HCT116 (cell line): ENCODE measurements around the gene CNFN. TPM values are rescaled to one million over a fixed set of nuclear protein-coding genes. Genes with fewer than 3 reads are reported as not detected.
A peak's percentile ranks its signal among the peaks of the same experiment; 100 is the strongest.

ENCODE experiments used
- ATAC-seq: fragments of 200-7000 bp; cut with Tn5 transposase; 2 replicates; pipeline ENCODE4 v1.9.1; 2020; ENCODE audit warnings: mild to moderate bottlenecking, moderate library complexity
- BruUV-seq: library from RNA; stranded (reverse); fragments of 400-500 nt; replicated peaks from 2 replicates; lab custom pipeline; 2021; lab: Mats Ljungman, UMichigan
- CTCF ChIA-PET: fragments of 300-600 bp; sonication (Branson Sonifier 250); formaldehyde crosslinking; loops from one replicate; lab custom pipeline; 2021; ENCODE audit warnings: antibody characterized with exemption; lab: Charles Lee
- POLR2A ChIA-PET: fragments of 300-600, 350-600 bp; sonication (Branson Sonifier 250); formaldehyde crosslinking; loops from one replicate; lab custom pipeline; 2021; ENCODE audit warnings: antibody characterized with exemption; lab: Charles Lee
- RAD21 ChIA-PET, 2 experiments: fragments of 300-600 bp; sonication (Branson Sonifier 250); formaldehyde crosslinking; loops; one replicate each; lab custom pipeline; 2023; ENCODE audit warnings: low total read pairs in 2 of 2; ENCODE audit not compliant: uncharacterized antibody in 2 of 2, unreplicated experiment in 2 of 2, low non-redundant PET in 1 of 2; lab: Charles Lee
- DNase-seq: peaks from one replicate; pipeline ENCODE4 v3.0.0-alpha.2; 2010; ENCODE audit warnings: low read depth, low spot score
- H2AFZ ChIP-seq: fragments of 200-600 bp; shearing (Covaris generic), sonication (generic); 2 replicates; pipeline ENCODE4 v1.6.1; 2017; ENCODE audit warnings: low read depth, mixed run types, mixed read lengths, antibody characterized with exemption, low read length; ENCODE audit not compliant: poor library complexity, severe bottlenecking
- H3K27ac ChIP-seq: 2 replicates; pipeline ENCODE4 v1.5.1; 2012; ENCODE audit warnings: low read depth, low read length
- H3K27me3 ChIP-seq: fragments of 200-600 bp; sonication (generic); 2 replicates; pipeline ENCODE4 v1.6.1; 2016; ENCODE audit warnings: mixed run types, low read length, mixed read lengths; ENCODE audit not compliant: insufficient read depth
- H3K36me3 ChIP-seq, 2 experiments: fragments of 200-500 bp in 1 of 2; fragments of 200-600 bp in 1 of 2; sonication (Bioruptor generic) in 1 of 2; sonication (generic) in 1 of 2; 2 replicates each; pipeline versions ENCODE4 v1.5.1 to v1.6.1; 2014 to 2016; ENCODE audit warnings: low read length in 2 of 2, inconsistent platforms in 1 of 2, mixed read lengths in 1 of 2, mixed run types in 1 of 2; ENCODE audit not compliant: insufficient read depth in 2 of 2, control insufficient read depth in 1 of 2
- H3K4me1 ChIP-seq, 2 experiments: fragments of 200-600 bp in 1 of 2; sonication (generic) in 1 of 2; 2 replicates each; pipeline versions ENCODE4 v1.5.1 to v1.6.1; 2012 to 2017; ENCODE audit warnings: low read length in 2 of 2, inconsistent platforms in 1 of 2, mild to moderate bottlenecking in 1 of 2, mixed read lengths in 1 of 2, mixed run types in 1 of 2, moderate library complexity in 1 of 2; ENCODE audit not compliant: insufficient read depth in 2 of 2, control insufficient read depth in 1 of 2
- H3K4me2 ChIP-seq: fragments of 200-600 bp; sonication (generic); 2 replicates; pipeline ENCODE4 v1.6.1; 2017; ENCODE audit warnings: mixed run types, low read length, mixed read lengths
- H3K4me3 ChIP-seq, 2 experiments: fragments of 200-600 bp in 1 of 2; sonication (generic) in 1 of 2; replicated peaks in 1 of 2; 2 replicates each; pipeline ENCODE4 v1.5.1; 2011 to 2016; ENCODE audit warnings: low read length in 2 of 2, control low read depth in 1 of 2, low read depth in 1 of 2, mild to moderate bottlenecking in 1 of 2, mixed read lengths in 1 of 2, mixed run types in 1 of 2
- H3K79me2 ChIP-seq: fragments of 200-600 bp; sonication (generic); 2 replicates; pipeline ENCODE4 v1.6.1; 2017; ENCODE audit warnings: mild to moderate bottlenecking, mixed run types, low read length, moderate library complexity, mixed read lengths; ENCODE audit not compliant: insufficient read depth
- H3K9ac ChIP-seq: fragments of 200-600 bp; sonication (generic); 2 replicates; pipeline ENCODE4 v1.6.1; 2016; ENCODE audit warnings: low read length, mixed read lengths
- H3K9me2 ChIP-seq: fragments of 200-600 bp; sonication (generic), shearing (Covaris generic); 2 replicates; pipeline ENCODE4 v1.6.1; 2017; ENCODE audit warnings: mixed run types, mild to moderate bottlenecking, moderate library complexity; ENCODE audit not compliant: insufficient read depth
- H3K9me3 ChIP-seq, 2 experiments: fragments of 200-500 bp in 1 of 2; fragments of 200-600 bp in 1 of 2; sonication (Bioruptor generic) in 1 of 2; sonication (generic) in 1 of 2; 2 replicates each; pipeline ENCODE4 v1.6.1; 2014 to 2017; ENCODE audit warnings: low read length in 2 of 2, mixed read lengths in 2 of 2, inconsistent platforms in 1 of 2, low read depth in 1 of 2, mild to moderate bottlenecking in 1 of 2, mixed run types in 1 of 2, moderate library complexity in 1 of 2; ENCODE audit not compliant: control insufficient read depth in 1 of 2, insufficient read depth in 1 of 2
- H4K20me1 ChIP-seq: fragments of 200-600 bp; sonication (generic), shearing (Covaris generic); 2 replicates; pipeline ENCODE4 v1.6.1; 2017; ENCODE audit warnings: mixed run types, mild to moderate bottlenecking, moderate library complexity; ENCODE audit not compliant: insufficient read depth
- CEBPB ChIP-seq: IDR thresholded peaks from 2 replicates; pipeline ENCODE4 v1.6.1; 2012; ENCODE audit warnings: low read depth
- EGR1 ChIP-seq: IDR thresholded peaks from 2 replicates; pipeline ENCODE4 v1.6.1; 2012; ENCODE audit warnings: low read depth
- FOSL1 ChIP-seq: IDR thresholded peaks from 2 replicates; pipeline ENCODE4 v1.6.1; 2012; ENCODE audit warnings: low read depth
- JUND ChIP-seq: IDR thresholded peaks from 2 replicates; pipeline ENCODE4 v1.6.1; 2012
- POLR2AphosphoS5 ChIP-seq: IDR thresholded peaks from 2 replicates; pipeline ENCODE4 v1.6.1; 2011; ENCODE audit warnings: mild to moderate bottlenecking, low read depth, low read length, moderate library complexity
- ZFX ChIP-seq: fragments of 450-650 bp; IDR thresholded peaks from 2 replicates; pipeline ENCODE4 v1.6.1; 2017
- intact Hi-C: fragments of 100-400 bp; cut with micrococcal nuclease; formaldehyde crosslinking; loops from 2 replicates; pipeline ENCODE4 v1.10.0; 2022
- total RNA-seq: library from RNA; stranded (reverse); gene quantifications from one replicate; pipeline ENCODE4 v1.2.1, GENCODE V29; 2021; ENCODE audit not compliant: unreplicated experiment
- TF ChIP-seq, protein P1 (sequence below), 3 experiments: fragments of 200-600 bp in 1 of 3; sonication (generic) in 1 of 3; IDR thresholded peaks in 2 of 3; conservative IDR thresholded peaks in 1 of 3; 2 replicates each; pipeline ENCODE4 v1.5.1; 2012 to 2017; ENCODE audit warnings: low read depth in 2 of 3, low read length in 2 of 3, antibody characterized with exemption in 1 of 3, borderline replicate concordance in 1 of 3, control low read depth in 1 of 3, mild to moderate bottlenecking in 1 of 3, mixed read lengths in 1 of 3, mixed run types in 1 of 3, moderate library complexity in 1 of 3; ENCODE audit not compliant: insufficient read depth in 1 of 3
- TF ChIP-seq, protein P2 (sequence below): IDR thresholded peaks from 2 replicates; pipeline ENCODE4 v1.6.1; 2012

The CNFN gene
- total RNA-seq, 1 experiment from 2014 or later = 13.9 TPM

DNA sequence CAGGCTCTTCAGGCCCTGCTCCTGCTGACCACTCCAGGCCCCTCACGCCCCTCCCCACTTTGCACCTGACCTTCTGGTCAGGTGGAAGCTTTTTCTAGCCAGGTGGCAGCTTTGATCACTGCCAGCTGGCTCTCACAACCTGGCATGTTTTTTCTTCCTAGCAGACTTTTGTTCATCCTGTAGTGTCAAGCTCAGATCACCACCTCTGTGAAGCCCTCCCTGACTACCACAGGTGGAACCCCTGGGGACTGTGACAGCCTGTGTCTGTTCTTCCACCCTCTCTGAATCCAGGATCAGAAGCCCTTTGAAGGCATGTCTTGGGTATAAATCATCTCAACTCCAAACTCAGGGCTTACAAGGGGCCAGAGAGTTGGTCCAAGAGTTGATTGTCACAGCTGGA, 10.3 kb upstream of the CNFN start:
- intact Hi-C loops = no loop called here
- POLR2A ChIA-PET = no interaction called here

DNA sequence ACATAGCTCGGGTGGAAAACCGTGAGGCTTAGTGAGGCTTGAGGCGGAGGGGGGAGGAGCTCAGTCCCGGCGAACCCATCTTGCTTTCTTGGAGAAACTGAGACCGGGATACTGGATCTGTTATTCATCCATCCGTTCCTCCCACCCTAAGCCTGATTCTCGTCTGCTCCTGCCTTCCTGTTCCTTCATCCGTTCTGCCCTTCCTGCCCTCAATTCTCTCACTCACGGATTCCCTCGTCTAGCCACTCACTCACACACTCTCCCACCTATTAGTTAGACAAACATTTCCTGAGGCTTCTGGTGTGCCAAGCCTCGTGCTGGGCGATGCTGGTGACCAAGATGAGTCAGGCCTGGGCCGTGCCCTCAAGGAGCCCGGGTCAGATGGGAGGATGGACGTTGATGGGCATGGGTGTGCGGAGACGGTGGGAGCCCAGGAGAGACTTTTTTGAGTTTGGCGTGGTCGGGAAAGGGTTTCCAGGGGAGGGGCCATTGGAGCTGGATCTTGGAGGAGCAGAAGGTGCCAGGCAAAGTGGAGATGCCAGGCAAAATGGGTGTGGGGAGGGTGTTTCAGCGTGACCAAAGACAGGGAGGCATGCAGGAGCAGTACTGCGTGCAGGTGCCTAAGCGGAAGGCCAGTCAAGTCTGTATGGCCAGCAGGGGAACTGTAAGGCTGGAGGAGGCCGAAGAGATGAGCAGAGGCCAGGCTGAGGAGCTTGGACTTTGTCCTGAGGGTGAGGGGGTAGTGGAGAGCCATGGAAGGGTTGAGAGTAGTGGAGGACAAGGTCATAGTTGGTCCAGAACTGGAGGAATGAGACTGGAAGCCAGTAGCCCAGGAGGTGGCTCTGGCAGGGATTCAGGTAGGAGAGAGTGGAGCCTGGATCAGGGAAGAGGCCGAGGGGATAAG, 7.4 kb upstream of the CNFN start:
- peak overlapping the region; percentile 93 for H3K4me2 ChIP-seq

More for the DNA sequence above, 10.3 kb upstream of the CNFN start:
- H3K79me2 ChIP-seq = peaks cover 31% of the 10 kb centered on the region
- H3K4me1 ChIP-seq = peaks cover 10 to 39% of the 10 kb centered on the region in 2 experiments
- no peak overlapping the region for H3K27ac ChIP-seq
- no peaks in the 10 kb centered on the region for H3K27me3 ChIP-seq
- no peaks in the 10 kb centered on the region for H3K9me2 ChIP-seq
- DNase-seq (no peak), ATAC-seq (no peak)
- ChIA-PET CTCF (interaction anchor here (1.0 to 1.9 kb wide), 8 partner anchors 12 to 268 kb away, joined by 3 to 5 read pairs (median 3); partner anchors contain the start of gene POU2F2), RAD21 (no interaction called here)
- TF ChIP-seq POLR2AphosphoS5 (no peak), EGR1 (no peak)
- no peak overlapping the region for H3K9ac ChIP-seq
- no peaks in the 10 kb centered on the region for H3K9me3 ChIP-seq
- no peak overlapping the region for H3K4me2 ChIP-seq
- no peak overlapping the region for H3K4me3 ChIP-seq
- BruUV-seq = no TSS peak
- no peak overlapping the region for H2AFZ ChIP-seq
- no peaks in the 10 kb centered on the region; a peak in 1 of 4 replicates for H3K36me3 ChIP-seq
- no peaks in the 10 kb centered on the region for H4K20me1 ChIP-seq

More for the DNA sequence above, 7.4 kb upstream of the CNFN start:
- no peaks in the 10 kb centered on the region for H3K9me2 ChIP-seq
- TF ChIP-seq FOSL1 (no peak), ZFX (0 out of 2 replicates have a peak, but pooled peaks have one; percentile 26), JUND (no peak), CEBPB (no peak), POLR2AphosphoS5 (no peak)
- TF ChIP-seq, protein P1, sequence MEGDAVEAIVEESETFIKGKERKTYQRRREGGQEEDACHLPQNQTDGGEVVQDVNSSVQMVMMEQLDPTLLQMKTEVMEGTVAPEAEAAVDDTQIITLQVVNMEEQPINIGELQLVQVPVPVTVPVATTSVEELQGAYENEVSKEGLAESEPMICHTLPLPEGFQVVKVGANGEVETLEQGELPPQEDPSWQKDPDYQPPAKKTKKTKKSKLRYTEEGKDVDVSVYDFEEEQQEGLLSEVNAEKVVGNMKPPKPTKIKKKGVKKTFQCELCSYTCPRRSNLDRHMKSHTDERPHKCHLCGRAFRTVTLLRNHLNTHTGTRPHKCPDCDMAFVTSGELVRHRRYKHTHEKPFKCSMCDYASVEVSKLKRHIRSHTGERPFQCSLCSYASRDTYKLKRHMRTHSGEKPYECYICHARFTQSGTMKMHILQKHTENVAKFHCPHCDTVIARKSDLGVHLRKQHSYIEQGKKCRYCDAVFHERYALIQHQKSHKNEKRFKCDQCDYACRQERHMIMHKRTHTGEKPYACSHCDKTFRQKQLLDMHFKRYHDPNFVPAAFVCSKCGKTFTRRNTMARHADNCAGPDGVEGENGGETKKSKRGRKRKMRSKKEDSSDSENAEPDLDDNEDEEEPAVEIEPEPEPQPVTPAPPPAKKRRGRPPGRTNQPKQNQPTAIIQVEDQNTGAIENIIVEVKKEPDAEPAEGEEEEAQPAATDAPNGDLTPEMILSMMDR (IDR thresholded peaks at IDR 0.05 in 2 of 3, conservative IDR thresholded peaks at IDR 0.05 in 1 of 3; ENCODE audit: borderline replicate concordance in 1 of 3, insufficient read depth in 1 of 3, low read depth in 2 of 3, low read length in 2 of 3) = peak in 1 of 3 experiments; percentile 8; a peak in 1 of 6 replicates
- TF ChIP-seq, protein P2, sequence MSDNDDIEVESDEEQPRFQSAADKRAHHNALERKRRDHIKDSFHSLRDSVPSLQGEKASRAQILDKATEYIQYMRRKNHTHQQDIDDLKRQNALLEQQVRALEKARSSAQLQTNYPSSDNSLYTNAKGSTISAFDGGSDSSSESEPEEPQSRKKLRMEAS = peak; percentile 90
- TF ChIP-seq, all 23 proteins: peak for 3
- peak overlapping the region; percentile 88 to 90 for H3K4me3 ChIP-seq
- POLR2A ChIA-PET = interaction anchor here (0.8 to 2.2 kb wide), 9 partner anchors 9 to 162 kb away, joined by 3 to 11 read pairs (median 4); partner anchors contain the start of gene GSK3A
- H3K4me1 ChIP-seq = peaks cover 10 to 39% of the 10 kb centered on the region in 2 experiments
- peak overlapping the region; percentile 82 for H3K27ac ChIP-seq
- H2AFZ ChIP-seq = no peak overlapping the region
- H3K9ac ChIP-seq = peak overlapping the region; percentile 90
- RAD21 ChIA-PET = no interaction called here
- no peaks in the 10 kb centered on the region for H3K9me3 ChIP-seq
- DNase-seq (no peak), ATAC-seq (peak; percentile 15)
- no peaks in the 10 kb centered on the region for H3K27me3 ChIP-seq
- CTCF ChIA-PET = interaction anchor here (1.4 to 2.0 kb wide), 2 partner anchors 11 to 23 kb away, joined by 5 to 8 read pairs; no protein-coding TSS in a partner anchor
- intact Hi-C loops = loop anchor here (5.0 kb wide), 2 partner anchors 155 to 290 kb away; partner anchors contain the start of gene GSK3A
- H3K79me2 ChIP-seq = peaks cover 29% of the 10 kb centered on the region
- H3K36me3 ChIP-seq = no peaks in the 10 kb centered on the region
- BruUV-seq = TSS peak; percentile 91
- H4K20me1 ChIP-seq = no peaks in the 10 kb centered on the region
